Measurements from ENCODE around the gene MINDY4. TPM values are rescaled to one million over a fixed set of nuclear protein-coding genes. Genes with fewer than 3 reads are reported as not detected.
"Not testable (repeated sequence)": the region's sequence is repeated elsewhere in the genome, so short reads cannot be mapped to it uniquely, and the experiment has no call there.

Gene MINDY4
- total and polyA plus RNA-seq, 9 donors = 6.9 to 30.3 (median 18.2) TPM

GRCh38 chr7:30831227-30831626 is 60.0 kb downstream of the MINDY4 start:
- Histone ChIP-seq H3K9me3 (peaks cover 0 to 3% of the 10 kb centered on the region in 2 donors), H3K27me3 (no peaks in the 10 kb centered on the region), H3K27ac (no peak overlapping the region), H3K36me3 (no peaks in the 10 kb centered on the region), H3K4me1 (ENCODE audit: insufficient read depth) (no peaks in the 10 kb centered on the region), H3K4me3 (no peak overlapping the region)
- no peak for DNase-seq
- TF ChIP-seq POLR2A (IDR thresholded peaks at IDR 0.05) (no peak), CTCF (IDR thresholded peaks at IDR 0.05) (no peak), EP300 (IDR thresholded peaks at IDR 0.05) (no peak)
- intact Hi-C loops (cut with DNase I) = no loop called here
- 68 to 82% (median 76%) methylated on average over 2 of the region's 2 CpGs for WGBS, 3 donors

GRCh38 chr7:30831936-30832335 is 60.7 kb downstream of the MINDY4 start:
- H3K4me3 ChIP-seq = no peak overlapping the region
- H3K9me3 ChIP-seq = peaks cover 0 to 3% of the 10 kb centered on the region in 2 donors
- H3K4me1 ChIP-seq (ENCODE audit: insufficient read depth) = no peaks in the 10 kb centered on the region
- no peaks in the 10 kb centered on the region for H3K27me3 ChIP-seq
- DNase-seq = no peak
- H3K36me3 ChIP-seq = no peaks in the 10 kb centered on the region
- TF ChIP-seq POLR2A (IDR thresholded peaks at IDR 0.05) = no peak
- TF ChIP-seq EP300 (IDR thresholded peaks at IDR 0.05) = no peak
- TF ChIP-seq CTCF (IDR thresholded peaks at IDR 0.05) = no peak
- H3K27ac ChIP-seq = no peak overlapping the region
- intact Hi-C loops (cut with DNase I) = no loop called here
- 92 to 95% (median 92%) methylated on average over 5 of the region's 5 CpGs for WGBS, 3 donors

GRCh38 chr7:30834017-30834674 is 62.9 kb downstream of the MINDY4 start:
- H3K27ac ChIP-seq; intact Hi-C loops (cut with DNase I); H3K4me1 ChIP-seq (ENCODE audit: insufficient read depth); H3K9me3 ChIP-seq; H3K27me3 ChIP-seq; H3K36me3 ChIP-seq; DNase-seq; H3K4me3 ChIP-seq: not testable (repeated sequence)
- WGBS, 3 donors = 95 to 98% (median 97%) methylated on average over 6 of the region's 6 CpGs

GRCh38 chr7:30835396-30835915 is 64.2 kb downstream of the MINDY4 start:
- Histone ChIP-seq H3K9me3 (peaks cover 0 to 3% of the 10 kb centered on the region in 2 donors), H3K27ac (no peak overlapping the region), H3K27me3 (no peaks in the 10 kb centered on the region), H3K36me3 (no peaks in the 10 kb centered on the region), H3K4me3 (no peak overlapping the region), H3K4me1 (ENCODE audit: insufficient read depth) (no peaks in the 10 kb centered on the region)
- intact Hi-C loops (cut with DNase I) = no loop called here
- DNase-seq = no peak
- TF ChIP-seq EP300 (IDR thresholded peaks at IDR 0.05) (no peak), CTCF (IDR thresholded peaks at IDR 0.05) (no peak), POLR2A (IDR thresholded peaks at IDR 0.05) (no peak)
- 96 to 97% (median 97%) methylated on average over 6 of the region's 6 CpGs for WGBS, 3 donors

GRCh38 chr7:30836991-30837390 is 65.8 kb downstream of the MINDY4 start:
- H3K27ac ChIP-seq = no peak overlapping the region
- H3K4me3 ChIP-seq = no peak overlapping the region
- TF ChIP-seq CTCF (IDR thresholded peaks at IDR 0.05) (no peak), EP300 (IDR thresholded peaks at IDR 0.05) (no peak), POLR2A (IDR thresholded peaks at IDR 0.05) (no peak)
- H3K36me3 ChIP-seq = no peaks in the 10 kb centered on the region
- no peaks in the 10 kb centered on the region for H3K27me3 ChIP-seq
- H3K4me1 ChIP-seq (ENCODE audit: insufficient read depth) = no peaks in the 10 kb centered on the region
- no peak for DNase-seq
- H3K9me3 ChIP-seq = peaks cover 0 to 3% of the 10 kb centered on the region in 2 donors
- intact Hi-C loops (cut with DNase I) = no loop called here
- 54 to 71% (median 71%) methylated on average over 7 of the region's 7 CpGs for WGBS, 3 donors
